NCI-H1048 (cell line): Measurements from ENCODE around the gene PLXND1.
"Not testable (repeated sequence)": the region's sequence is repeated elsewhere in the genome, so short reads cannot be mapped to it uniquely, and the experiment has no call there.

Experiments used
- DNase-seq: peaks from one replicate; lab custom pipeline; 2025; lab: John Stamatoyannopoulos, UW

The PLXND1 gene

GRCh38 chr3:129548104-129548965 lies 58.1 kb downstream of the PLXND1 start:
- DNase-seq = no peak

DNA sequence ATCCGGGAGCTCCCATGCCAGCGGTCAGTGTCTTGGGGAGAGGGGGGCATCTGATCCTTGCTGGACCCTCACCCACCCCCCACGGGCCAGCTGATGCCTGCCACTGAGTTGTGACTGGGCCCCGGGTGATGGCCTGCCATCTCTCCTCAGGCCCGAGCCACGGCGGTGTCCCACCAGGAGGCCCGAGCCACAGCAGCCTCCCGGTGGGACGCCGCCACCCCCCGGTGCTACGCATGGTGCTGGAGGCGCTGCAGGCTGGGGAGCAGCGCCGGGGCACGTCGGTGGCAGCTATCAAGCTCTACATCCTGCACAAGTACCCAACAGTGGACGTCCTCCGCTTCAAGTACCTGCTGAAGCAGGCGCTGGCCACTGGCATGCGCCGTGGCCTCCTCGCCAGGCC lies 59.2 kb downstream of the PLXND1 start:
- no peak for DNase-seq

GRCh38 chr3:129545951-129546350 lies 60.5 kb downstream of the PLXND1 start:
- DNase-seq = not testable (repeated sequence)

- no peak for DNase-seq
These were observed 62.5 kb downstream of the PLXND1 start for GRCh38 chr3:129543999-129544398.

GRCh38 chr3:129543156-129543790 lies 63.2 kb downstream of the PLXND1 start, which contains the start of gene H1-8:
Gene H1-8 (plus strand): TSS chr3:129543175. CDS start chr3:129543219, 44 bp downstream.
- no peak for DNase-seq

DNA sequence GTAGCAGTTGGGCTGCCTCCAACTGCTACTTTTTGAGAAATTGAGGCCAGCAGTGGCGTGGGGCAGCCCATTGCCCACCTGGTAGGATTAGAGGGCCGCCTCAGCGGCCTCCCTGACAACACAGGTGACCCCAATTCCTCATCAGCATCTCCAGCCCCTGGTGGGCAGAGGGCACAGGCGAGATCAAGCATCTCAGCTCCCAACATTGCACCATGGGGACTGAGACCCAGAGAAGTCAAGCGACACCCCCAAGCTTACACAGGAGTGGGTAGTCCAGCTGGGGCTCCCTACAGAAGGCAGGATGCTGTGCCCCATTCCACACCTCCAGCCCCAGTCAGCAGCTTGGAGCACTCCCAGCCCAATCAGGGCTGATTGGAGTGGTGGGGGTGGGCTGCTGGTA lies 63.7 kb downstream of the PLXND1 start:
- no peak for DNase-seq

DNA sequence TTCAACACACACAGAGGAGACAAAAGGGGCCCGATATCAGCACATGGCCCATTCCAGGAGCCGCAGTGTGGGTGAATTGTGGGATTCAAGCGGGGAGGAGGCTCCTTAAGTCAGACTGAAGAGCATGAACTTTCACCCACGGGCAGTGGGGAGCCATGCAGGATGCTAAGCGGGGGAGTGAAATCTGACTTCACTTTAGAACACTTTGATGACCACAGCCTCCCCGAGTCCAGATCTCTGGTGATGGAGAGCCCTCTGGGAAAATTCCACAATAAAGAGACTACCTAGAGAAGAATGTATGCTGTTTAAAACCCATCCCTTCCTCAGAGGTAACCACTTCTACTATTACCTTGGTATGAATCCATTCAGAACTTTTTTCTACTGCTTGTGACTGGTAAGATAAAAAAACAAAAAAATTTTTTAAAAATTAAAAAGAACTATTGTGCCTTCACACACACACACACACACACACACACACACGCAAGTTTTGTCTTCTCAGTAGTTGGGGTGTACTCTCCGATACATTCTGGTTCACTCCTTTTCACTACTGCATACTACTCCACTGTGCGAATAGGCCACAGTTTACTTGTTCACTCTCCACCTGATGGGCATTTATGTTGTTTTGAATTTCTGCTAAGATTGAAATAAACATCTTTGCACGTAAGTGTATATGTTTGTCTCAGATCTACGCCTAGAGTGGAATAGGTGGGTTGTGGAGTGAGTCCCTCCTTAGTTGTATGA lies 65.5 kb downstream of the PLXND1 start:
- no peak for DNase-seq

DNA sequence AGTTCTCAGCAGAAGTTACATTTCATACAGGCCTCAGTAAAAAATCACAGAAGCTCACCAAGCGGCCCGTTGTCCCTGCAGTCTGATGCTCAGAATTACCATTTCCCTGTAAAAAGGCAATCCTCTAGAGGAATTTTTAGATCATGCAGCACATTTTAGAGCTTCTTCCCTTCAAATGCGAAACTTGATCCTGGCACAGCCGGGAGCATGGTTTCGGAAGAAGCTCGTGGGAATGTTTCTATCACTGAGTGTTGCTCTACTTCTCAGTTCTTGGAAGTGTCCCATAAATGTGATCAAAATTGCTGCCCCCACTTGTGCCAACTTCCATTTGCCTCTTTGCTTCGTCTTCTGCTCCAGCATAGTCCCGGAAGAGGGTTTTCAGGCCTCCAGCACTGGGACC lies 67.3 kb downstream of the PLXND1 start:
- DNase-seq = no peak

DNA sequence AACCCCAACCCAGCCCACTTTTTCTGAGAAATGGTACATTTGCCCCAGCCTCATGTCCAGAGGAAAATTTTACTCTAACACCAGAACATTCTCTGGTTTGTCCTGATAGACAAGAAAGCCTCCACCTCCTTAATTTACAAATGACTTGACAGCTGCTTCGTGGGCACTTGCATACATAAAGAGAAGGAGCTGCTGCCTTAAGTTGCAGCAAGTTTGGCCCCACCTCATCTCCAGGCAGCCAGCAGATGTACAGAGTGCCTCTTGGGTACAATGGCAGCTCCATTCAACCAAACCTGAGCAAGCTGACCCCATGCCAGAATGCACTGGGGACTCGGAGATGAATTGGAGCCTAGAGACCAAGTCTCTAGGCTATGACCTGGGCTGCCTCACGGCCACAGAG lies 69.7 kb downstream of the PLXND1 start:
- DNase-seq = no peak

GRCh38 chr3:129536374-129536667 lies 70.2 kb downstream of the PLXND1 start:
- DNase-seq = no peak

GRCh38 chr3:129535075-129535474 lies 71.4 kb downstream of the PLXND1 start:
- no peak for DNase-seq

DNA sequence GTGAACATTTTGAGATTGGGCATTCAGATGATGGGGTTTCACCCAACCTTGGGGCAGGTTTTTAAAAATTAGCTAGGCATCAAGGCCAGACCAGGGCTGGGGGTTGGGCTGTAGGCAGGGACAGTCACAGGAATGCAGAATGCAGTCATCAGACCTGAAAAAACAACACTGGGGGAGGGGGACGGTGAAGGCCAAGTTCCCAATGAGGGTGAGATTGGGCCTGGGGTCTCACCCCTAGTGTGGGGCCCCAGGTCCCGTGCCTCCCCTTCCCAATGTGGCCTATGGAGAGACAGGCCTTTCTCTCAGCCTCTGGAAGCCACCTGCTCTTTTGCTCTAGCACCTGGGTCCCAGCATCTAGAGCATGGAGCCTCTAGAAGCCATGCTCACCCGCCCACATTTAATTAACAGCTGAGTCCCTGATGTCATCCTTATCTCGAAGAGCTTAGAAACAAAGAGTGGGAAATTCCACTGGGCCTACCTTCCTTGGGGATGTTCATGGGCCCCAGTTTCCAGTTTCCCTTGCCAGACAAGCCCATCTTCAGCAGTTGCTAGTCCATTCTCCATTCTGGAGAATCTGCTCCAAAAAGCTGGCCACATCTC lies 71.9 kb downstream of the PLXND1 start:
- no peak for DNase-seq

DNA sequence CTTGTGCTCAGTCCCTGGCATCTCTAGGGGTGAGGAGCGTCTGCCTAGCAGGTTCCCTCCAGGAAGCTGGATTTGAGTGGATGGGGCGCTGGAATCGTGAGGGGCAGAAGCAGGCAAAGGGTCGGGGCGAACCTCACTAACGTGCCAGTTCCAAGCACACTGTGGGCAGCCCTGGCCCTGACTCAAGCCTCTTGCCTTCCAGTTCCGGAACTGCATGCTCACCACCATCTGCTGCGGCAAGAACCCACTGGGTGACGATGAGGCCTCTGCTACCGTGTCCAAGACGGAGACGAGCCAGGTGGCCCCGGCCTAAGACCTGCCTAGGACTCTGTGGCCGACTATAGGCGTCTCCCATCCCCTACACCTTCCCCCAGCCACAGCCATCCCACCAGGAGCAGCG lies 73.1 kb downstream of the PLXND1 start:
- DNase-seq = no peak

- no peak for DNase-seq
These were observed 74.2 kb downstream of the PLXND1 start for GRCh38 chr3:129532261-129532660.

DNA sequence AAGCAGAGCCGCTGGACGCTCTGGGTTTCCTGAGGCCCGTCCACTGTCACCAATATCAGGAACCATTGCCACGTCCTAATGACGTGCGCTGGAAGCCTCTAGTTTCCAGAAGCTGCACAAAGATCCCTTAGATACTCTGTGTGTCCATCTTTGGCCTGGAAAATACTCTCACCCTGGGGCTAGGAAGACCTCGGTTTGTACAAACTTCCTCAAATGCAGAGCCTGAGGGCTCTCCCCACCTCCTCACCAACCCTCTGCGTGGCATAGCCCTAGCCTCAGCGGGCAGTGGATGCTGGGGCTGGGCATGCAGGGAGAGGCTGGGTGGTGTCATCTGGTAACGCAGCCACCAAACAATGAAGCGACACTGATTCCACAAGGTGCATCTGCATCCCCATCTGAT lies 74.8 kb downstream of the PLXND1 start:
- DNase-seq = no peak

GRCh38 chr3:129530821-129531220 lies 75.7 kb downstream of the PLXND1 start:
- no peak for DNase-seq

GRCh38 chr3:129530251-129530791 lies 76.2 kb downstream of the PLXND1 start:
- no peak for DNase-seq

GRCh38 chr3:129529436-129530210 lies 76.9 kb downstream of the PLXND1 start:
- no peak for DNase-seq

DNA sequence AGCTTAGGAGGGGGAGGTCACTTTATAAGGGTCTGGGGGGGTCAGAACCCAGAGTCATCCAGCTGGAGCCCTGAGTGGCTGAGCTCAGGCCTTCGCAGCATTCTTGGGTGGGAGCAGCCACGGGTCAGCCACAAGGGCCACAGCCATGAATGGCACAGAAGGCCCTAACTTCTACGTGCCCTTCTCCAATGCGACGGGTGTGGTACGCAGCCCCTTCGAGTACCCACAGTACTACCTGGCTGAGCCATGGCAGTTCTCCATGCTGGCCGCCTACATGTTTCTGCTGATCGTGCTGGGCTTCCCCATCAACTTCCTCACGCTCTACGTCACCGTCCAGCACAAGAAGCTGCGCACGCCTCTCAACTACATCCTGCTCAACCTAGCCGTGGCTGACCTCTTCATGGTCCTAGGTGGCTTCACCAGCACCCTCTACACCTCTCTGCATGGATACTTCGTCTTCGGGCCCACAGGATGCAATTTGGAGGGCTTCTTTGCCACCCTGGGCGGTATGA lies 77.8 kb downstream of the PLXND1 start, which contains the start of gene RHO:
Gene RHO, plus strand, starts transcription at position 51 of the 512 bp plus-strand sequence. Its CDS starts 95 bp downstream, at position 146.
- DNase-seq = no peak

DNA sequence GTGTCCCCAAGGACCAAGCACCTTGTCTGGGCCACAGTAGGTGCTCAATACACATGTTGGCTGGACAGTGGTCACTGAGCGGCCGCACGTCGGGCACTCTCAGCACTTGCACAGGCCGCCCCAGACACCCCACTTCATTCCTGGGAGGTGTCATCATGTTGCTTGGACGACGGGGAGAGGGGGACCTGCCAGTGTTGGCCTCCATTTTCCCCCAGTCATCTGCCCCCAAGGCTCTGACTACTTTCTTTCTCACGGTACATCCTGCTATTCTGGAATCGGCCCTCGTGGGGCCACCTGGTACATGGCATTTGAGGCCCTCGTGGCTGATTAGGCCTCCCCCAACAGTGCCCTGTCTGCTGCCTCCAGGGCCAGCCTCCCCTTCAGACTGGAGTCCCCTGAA lies 79.2 kb downstream of the PLXND1 start:
- no peak for DNase-seq
